ENCODE data around the gene PODXL2.

Gene PODXL2

GRCh38 chr3:127710155-127710941, 81.4 kb downstream of the PODXL2 start:
- DNase-seq: no peak

- DNase-seq: no peak
Observed at GRCh38 chr3:127711021-127711695, 82.2 kb downstream of the PODXL2 start.

GRCh38 chr3:127711896-127712295, 82.9 kb downstream of the PODXL2 start:
- no peak for DNase-seq

GRCh38 chr3:127712461-127712860, 83.5 kb downstream of the PODXL2 start:
- DNase-seq: no peak

GRCh38 chr3:127712881-127713771, 84.1 kb downstream of the PODXL2 start:
- DNase-seq: no peak

- DNase-seq: no peak
Observed at GRCh38 chr3:127714125-127714571, 85.2 kb downstream of the PODXL2 start.

- DNase-seq: no peak
Observed at GRCh38 chr3:127714866-127715265, 85.9 kb downstream of the PODXL2 start.

- no peak for DNase-seq
Observed at GRCh38 chr3:127715532-127715931, 86.5 kb downstream of the PODXL2 start.

- DNase-seq: no peak
Observed at GRCh38 chr3:127716384-127716783, 87.4 kb downstream of the PODXL2 start.

GRCh38 chr3:127717357-127718244, 88.6 kb downstream of the PODXL2 start:
- no peak for DNase-seq

GRCh38 chr3:127718245-127718915, 89.4 kb downstream of the PODXL2 start:
- DNase-seq: no peak

- no peak for DNase-seq
Observed at GRCh38 chr3:127718916-127719290, 89.9 kb downstream of the PODXL2 start.

- DNase-seq: no peak
Observed at GRCh38 chr3:127719369-127719768, 90.4 kb downstream of the PODXL2 start.

GRCh38 chr3:127720161-127720823, 91.3 kb downstream of the PODXL2 start:
- DNase-seq: no peak

- DNase-seq: no peak
Observed at GRCh38 chr3:127720985-127721935, 92.3 kb downstream of the PODXL2 start.

GRCh38 chr3:127722091-127722784, 93.3 kb downstream of the PODXL2 start:
- DNase-seq: no peak

Measured in activated naive CD4-positive, alpha-beta T cell treated with Interleukin-2 at 50 U/mL for 16 hours (primary cell).